ENCODE results near the gene MBD3L5. TPM values are rescaled to one million over a fixed set of nuclear protein-coding genes. Genes with fewer than 3 reads are reported as not detected.
"Not testable (repeated sequence)": the region's sequence is repeated elsewhere in the genome, so short reads cannot be mapped to it uniquely, and the experiment has no call there.

MBD3L5 gene
- total RNA-seq, 1 donor from 2014 or later, result not detected

DNA sequence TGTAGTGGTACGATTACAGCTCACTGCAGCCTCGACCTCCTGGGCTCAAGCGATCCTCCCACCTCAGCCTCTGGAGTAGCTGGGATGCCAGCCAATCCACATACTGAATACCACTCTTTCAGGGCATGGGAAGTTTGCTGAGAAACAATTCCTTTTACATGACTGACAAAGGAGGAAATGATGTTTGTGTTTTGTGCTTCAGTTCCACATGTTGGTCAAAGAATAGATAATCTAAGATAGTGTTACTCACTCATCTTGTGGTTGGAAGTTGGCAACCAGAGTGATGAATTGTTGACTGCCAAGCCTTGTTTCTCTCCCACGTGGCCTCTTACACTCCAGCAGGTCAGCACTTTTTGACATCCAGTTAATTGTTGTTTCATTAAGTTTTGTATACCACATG is 16.7 kb upstream of the MBD3L5 start:
- H3K4me3 Mint-ChIP-seq (ENCODE audit: unreplicated experiment), result no peak overlapping the region
- H3K36me3 Mint-ChIP-seq (ENCODE audit: low read depth, unreplicated experiment), result peaks cover 6% of the 10 kb centered on the region

DNA sequence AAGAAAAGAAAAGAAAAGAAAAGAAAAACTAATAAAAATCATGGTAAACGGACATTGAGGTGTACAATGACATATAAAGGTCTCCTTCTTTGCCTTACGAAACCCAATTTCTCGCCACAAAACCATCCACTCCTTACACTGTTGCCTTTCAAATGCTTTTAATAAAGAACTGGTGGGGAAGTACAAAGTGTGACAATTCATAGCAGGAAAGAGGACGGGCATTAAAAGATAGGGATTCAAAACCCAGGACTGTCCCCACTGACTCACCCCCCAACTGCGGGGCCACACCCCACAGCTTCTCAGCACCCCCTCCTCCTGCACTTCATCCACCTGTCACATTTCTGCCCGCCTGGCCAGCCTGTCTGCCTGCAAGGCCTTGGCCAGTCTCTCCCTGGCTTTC is 11.6 kb upstream of the MBD3L5 start:
- DNase-seq (ENCODE audit: low spot score), result no peak
- Mint-ChIP-seq H3K27ac (ENCODE audit: unreplicated experiment) (no peak overlapping the region), H3K27me3 (ENCODE audit: unreplicated experiment) (no peaks in the 10 kb centered on the region), H3K36me3 (ENCODE audit: low read depth, unreplicated experiment) (no peaks in the 10 kb centered on the region), H3K9me3 (ENCODE audit: unreplicated experiment) (peaks cover 5% of the 10 kb centered on the region), H3K4me3 (ENCODE audit: unreplicated experiment) (no peak overlapping the region), H3K4me1 (ENCODE audit: unreplicated experiment) (no peaks in the 10 kb centered on the region)
- TF ChIP-seq, protein P1, sequence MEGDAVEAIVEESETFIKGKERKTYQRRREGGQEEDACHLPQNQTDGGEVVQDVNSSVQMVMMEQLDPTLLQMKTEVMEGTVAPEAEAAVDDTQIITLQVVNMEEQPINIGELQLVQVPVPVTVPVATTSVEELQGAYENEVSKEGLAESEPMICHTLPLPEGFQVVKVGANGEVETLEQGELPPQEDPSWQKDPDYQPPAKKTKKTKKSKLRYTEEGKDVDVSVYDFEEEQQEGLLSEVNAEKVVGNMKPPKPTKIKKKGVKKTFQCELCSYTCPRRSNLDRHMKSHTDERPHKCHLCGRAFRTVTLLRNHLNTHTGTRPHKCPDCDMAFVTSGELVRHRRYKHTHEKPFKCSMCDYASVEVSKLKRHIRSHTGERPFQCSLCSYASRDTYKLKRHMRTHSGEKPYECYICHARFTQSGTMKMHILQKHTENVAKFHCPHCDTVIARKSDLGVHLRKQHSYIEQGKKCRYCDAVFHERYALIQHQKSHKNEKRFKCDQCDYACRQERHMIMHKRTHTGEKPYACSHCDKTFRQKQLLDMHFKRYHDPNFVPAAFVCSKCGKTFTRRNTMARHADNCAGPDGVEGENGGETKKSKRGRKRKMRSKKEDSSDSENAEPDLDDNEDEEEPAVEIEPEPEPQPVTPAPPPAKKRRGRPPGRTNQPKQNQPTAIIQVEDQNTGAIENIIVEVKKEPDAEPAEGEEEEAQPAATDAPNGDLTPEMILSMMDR (IDR thresholded peaks at IDR 0.05; ENCODE audit: unreplicated experiment), result no peak

More for the DNA sequence above, 16.7 kb upstream of the MBD3L5 start:
- Mint-ChIP-seq H3K27me3 (ENCODE audit: unreplicated experiment) (no peaks in the 10 kb centered on the region), H3K4me1 (ENCODE audit: unreplicated experiment) (no peaks in the 10 kb centered on the region), H3K9me3 (ENCODE audit: unreplicated experiment) (peaks cover 13% of the 10 kb centered on the region), H3K27ac (ENCODE audit: unreplicated experiment) (no peak overlapping the region)
- no peak for DNase-seq (ENCODE audit: low spot score)
- TF ChIP-seq, protein P1 (IDR thresholded peaks at IDR 0.05; ENCODE audit: unreplicated experiment), result no peak

DNA sequence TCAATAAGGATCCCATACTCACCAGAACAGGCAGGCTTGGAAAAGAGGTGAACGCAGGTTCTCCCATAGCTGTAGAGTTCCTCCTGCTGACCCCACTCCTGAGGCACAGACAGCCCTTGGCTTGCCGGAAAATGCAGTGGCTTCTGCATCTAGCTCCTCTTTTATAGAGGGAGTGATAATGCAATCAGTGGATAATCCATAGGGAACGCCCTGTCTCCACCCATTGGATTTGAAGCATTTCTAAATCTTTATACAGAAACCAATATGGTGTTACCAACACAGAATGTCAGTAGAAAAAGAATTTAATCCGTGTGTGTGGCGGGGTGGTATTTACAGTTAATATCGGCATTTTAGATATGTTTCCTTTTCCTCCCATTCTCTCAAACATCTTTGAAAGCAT is 9.0 kb upstream of the MBD3L5 start, which contains the start of gene MBD3L2B:
Gene MBD3L2B (minus strand): TSS at position 101 of the 400 bp plus-strand sequence. CDS start 34 bp downstream, at position 67.
- H3K27ac Mint-ChIP-seq (ENCODE audit: unreplicated experiment); H3K9me3 Mint-ChIP-seq (ENCODE audit: unreplicated experiment); DNase-seq (ENCODE audit: low spot score); H3K4me3 Mint-ChIP-seq (ENCODE audit: unreplicated experiment); H3K4me1 Mint-ChIP-seq (ENCODE audit: unreplicated experiment); H3K36me3 Mint-ChIP-seq (ENCODE audit: low read depth, unreplicated experiment); H3K27me3 Mint-ChIP-seq (ENCODE audit: unreplicated experiment): not testable (repeated sequence)

DNA sequence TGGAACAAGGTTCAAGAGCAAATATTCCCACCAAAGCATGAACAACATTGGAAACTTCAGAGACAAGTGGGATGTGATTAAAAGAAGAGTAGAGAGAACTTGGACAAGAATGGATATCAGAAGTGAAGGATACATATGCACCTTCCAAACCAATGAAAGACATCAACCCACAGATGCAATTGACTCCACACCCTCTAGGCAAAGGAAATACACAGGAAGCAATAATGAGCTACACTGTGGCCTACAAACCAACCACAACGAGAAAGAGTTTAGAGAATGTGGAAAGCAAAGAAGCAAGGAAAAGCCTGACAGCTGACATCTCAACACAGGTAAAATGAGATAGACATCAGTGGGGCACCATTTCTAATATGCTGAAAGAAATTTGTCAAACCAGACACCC is 1.6 kb upstream of the MBD3L5 start:
- DNase-seq (ENCODE audit: low spot score); H3K4me1 Mint-ChIP-seq (ENCODE audit: unreplicated experiment); H3K36me3 Mint-ChIP-seq (ENCODE audit: low read depth, unreplicated experiment); H3K4me3 Mint-ChIP-seq (ENCODE audit: unreplicated experiment); H3K9me3 Mint-ChIP-seq (ENCODE audit: unreplicated experiment); H3K27me3 Mint-ChIP-seq (ENCODE audit: unreplicated experiment); H3K27ac Mint-ChIP-seq (ENCODE audit: unreplicated experiment): not testable (repeated sequence)

DNA sequence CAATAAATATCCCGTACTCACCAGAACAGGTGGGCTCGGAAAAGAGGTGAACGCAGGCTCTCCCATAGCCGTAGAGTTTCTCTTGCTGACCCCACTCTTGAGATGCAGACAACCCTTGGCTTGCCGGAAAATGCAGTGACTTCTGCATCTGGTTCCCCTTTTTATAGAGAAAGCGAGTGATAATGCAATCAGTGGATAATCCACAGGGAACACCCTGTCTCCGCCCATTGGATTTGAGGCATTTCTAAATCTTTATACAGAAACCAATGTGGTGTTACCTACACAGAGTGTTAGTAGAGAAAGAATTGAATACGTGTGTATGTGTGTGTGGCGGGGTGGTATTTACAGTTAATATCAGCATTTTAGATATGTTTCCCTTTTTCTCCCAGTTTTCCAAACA is 9.7 kb downstream of the MBD3L5 start, which contains the start of gene MBD3L4:
Gene MBD3L4 (minus strand): TSS at position 101 of the 400 bp plus-strand sequence. CDS start 35 bp downstream, at position 66.
- not testable (repeated sequence) for H3K9me3 Mint-ChIP-seq (ENCODE audit: unreplicated experiment); H3K27me3 Mint-ChIP-seq (ENCODE audit: unreplicated experiment); H3K27ac Mint-ChIP-seq (ENCODE audit: unreplicated experiment); H3K4me3 Mint-ChIP-seq (ENCODE audit: unreplicated experiment); H3K36me3 Mint-ChIP-seq (ENCODE audit: low read depth, unreplicated experiment); H3K4me1 Mint-ChIP-seq (ENCODE audit: unreplicated experiment); DNase-seq (ENCODE audit: low spot score)

DNA sequence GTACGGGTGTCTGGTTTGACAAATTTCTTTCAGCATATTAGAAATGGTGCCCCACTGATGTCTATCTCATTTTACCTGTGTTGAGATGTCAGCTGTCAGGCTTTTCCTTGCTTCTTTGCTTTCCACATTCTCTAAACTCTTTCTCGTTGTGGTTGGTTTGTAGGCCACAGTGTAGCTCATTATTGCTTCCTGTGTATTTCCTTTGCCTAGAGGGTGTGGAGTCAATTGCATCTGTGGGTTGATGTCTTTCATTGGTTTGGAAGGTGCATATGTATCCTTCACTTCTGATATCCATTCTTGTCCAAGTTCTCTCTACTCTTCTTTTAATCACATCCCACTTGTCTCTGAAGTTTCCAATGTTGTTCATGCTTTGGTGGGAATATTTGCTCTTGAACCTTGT is 11.2 kb downstream of the MBD3L5 start:
- H3K4me3 Mint-ChIP-seq (ENCODE audit: unreplicated experiment); H3K4me1 Mint-ChIP-seq (ENCODE audit: unreplicated experiment); DNase-seq (ENCODE audit: low spot score); H3K27me3 Mint-ChIP-seq (ENCODE audit: unreplicated experiment); H3K27ac Mint-ChIP-seq (ENCODE audit: unreplicated experiment); H3K9me3 Mint-ChIP-seq (ENCODE audit: unreplicated experiment); H3K36me3 Mint-ChIP-seq (ENCODE audit: low read depth, unreplicated experiment): not testable (repeated sequence)

DNA sequence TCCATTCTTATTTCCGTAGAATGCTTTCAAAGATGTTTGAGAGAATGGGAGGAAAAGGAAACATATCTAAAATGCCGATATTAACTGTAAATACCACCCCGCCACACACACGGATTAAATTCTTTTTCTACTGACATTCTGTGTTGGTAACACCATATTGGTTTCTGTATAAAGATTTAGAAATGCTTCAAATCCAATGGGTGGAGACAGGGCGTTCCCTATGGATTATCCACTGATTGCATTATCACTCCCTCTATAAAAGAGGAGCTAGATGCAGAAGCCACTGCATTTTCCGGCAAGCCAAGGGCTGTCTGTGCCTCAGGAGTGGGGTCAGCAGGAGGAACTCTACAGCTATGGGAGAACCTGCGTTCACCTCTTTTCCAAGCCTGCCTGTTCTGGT is 18.6 kb downstream of the MBD3L5 start, which contains the start of gene MBD3L2:
Gene MBD3L2 (plus strand): TSS at position 301 of the 400 bp plus-strand sequence. CDS start 53 bp downstream, at position 354.
- not testable (repeated sequence) for H3K36me3 Mint-ChIP-seq (ENCODE audit: low read depth, unreplicated experiment); DNase-seq (ENCODE audit: low spot score); H3K27ac Mint-ChIP-seq (ENCODE audit: unreplicated experiment); H3K27me3 Mint-ChIP-seq (ENCODE audit: unreplicated experiment); H3K9me3 Mint-ChIP-seq (ENCODE audit: unreplicated experiment); H3K4me1 Mint-ChIP-seq (ENCODE audit: unreplicated experiment); H3K4me3 Mint-ChIP-seq (ENCODE audit: unreplicated experiment)

DNA sequence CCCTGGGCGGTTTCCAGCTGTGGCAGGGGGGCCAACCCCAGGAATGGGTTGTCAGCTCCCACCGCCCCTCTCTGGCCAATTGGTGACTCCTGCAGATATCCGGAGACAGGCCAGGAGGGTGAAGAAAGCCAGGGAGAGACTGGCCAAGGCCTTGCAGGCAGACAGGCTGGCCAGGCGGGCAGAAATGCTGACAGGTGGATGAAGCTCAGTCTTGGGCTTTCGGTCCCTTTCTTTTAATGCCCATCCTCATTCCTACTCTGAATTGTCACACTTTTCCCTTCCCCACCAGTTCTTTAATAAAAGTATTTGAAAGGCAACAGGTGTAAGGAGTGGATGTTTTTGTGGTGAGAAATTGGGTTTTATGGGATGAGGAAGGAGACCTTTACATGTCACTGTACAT is 21.0 kb downstream of the MBD3L5 start:
- not testable (repeated sequence) for H3K4me3 Mint-ChIP-seq (ENCODE audit: unreplicated experiment); H3K9me3 Mint-ChIP-seq (ENCODE audit: unreplicated experiment); H3K36me3 Mint-ChIP-seq (ENCODE audit: low read depth, unreplicated experiment); DNase-seq (ENCODE audit: low spot score); H3K27me3 Mint-ChIP-seq (ENCODE audit: unreplicated experiment); H3K4me1 Mint-ChIP-seq (ENCODE audit: unreplicated experiment); H3K27ac Mint-ChIP-seq (ENCODE audit: unreplicated experiment)

DNA sequence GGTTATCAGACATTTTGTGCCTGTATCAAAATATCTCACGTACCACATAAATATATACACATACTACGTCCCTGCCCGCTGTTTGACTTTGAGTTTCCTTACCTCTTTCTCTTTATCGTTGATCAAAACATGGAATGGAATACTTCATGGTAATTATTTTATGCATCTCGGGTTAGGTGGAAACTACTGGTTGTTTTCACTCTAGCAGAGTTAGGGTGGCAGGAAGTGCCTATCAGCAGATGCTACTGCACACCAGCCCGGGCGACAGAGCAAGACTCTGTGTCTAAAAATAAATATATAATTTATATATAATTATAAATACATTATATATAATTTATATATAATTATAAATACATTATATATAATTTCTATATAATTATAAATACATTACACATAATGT is 22.5 kb downstream of the MBD3L5 start:
- not testable (repeated sequence) for H3K4me1 Mint-ChIP-seq (ENCODE audit: unreplicated experiment); DNase-seq (ENCODE audit: low spot score); H3K36me3 Mint-ChIP-seq (ENCODE audit: low read depth, unreplicated experiment); H3K27ac Mint-ChIP-seq (ENCODE audit: unreplicated experiment); H3K9me3 Mint-ChIP-seq (ENCODE audit: unreplicated experiment); H3K27me3 Mint-ChIP-seq (ENCODE audit: unreplicated experiment); H3K4me3 Mint-ChIP-seq (ENCODE audit: unreplicated experiment)

DNA sequence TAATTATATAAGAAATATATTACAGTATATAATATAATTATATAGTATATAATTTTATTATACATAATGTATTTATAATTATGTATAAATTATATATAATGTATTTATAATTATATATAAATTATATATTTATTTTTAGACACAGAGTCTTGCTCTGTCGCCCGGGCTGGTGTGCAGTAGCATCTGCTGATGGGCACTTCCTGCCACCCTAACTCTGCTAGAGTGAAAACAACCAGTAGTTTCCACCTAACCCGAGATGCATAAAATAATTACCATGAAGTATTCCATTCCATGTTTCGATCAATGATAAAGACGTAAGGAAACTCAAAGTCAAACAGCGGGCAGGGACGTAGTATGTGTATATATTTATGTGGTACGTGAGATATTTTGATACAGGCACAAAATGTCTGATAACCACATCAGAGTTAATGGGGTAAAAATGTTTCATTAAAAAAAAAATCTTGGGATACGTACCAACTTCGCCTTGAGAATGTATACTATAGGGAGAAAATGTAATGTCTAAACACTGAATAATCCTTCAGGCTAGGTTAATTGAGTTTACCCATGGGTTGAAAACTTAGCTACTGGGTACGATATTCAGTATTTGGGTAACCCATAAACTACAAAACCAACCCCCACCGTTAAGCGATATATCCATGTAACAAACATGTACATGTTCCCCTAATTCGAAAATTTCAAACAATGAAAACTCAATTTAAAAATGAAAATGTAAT is 24.4 kb downstream of the MBD3L5 start:
- not testable (repeated sequence) for H3K27ac Mint-ChIP-seq (ENCODE audit: unreplicated experiment); H3K4me3 Mint-ChIP-seq (ENCODE audit: unreplicated experiment); DNase-seq (ENCODE audit: low spot score); H3K27me3 Mint-ChIP-seq (ENCODE audit: unreplicated experiment); H3K9me3 Mint-ChIP-seq (ENCODE audit: unreplicated experiment); H3K4me1 Mint-ChIP-seq (ENCODE audit: unreplicated experiment); H3K36me3 Mint-ChIP-seq (ENCODE audit: low read depth, unreplicated experiment)
